PFSK-1 (cell line): ENCODE data around the gene FRG2.

Experiments used
- POLR2AphosphoS5 ChIP-seq: IDR thresholded peaks from 2 replicates; pipeline ENCODE4 v1.6.1; 2012; ENCODE audit warnings: low read depth, mild to moderate bottlenecking, control low read depth, low read length, moderate library complexity
- REST ChIP-seq, 2 experiments: IDR thresholded peaks; 2 replicates each; pipeline versions ENCODE4 v1.6.1 to v1.8.0; 2011 to 2012; ENCODE audit warnings: low read depth in 2 of 2, low read length in 2 of 2, control low read depth in 1 of 2, inconsistent platforms in 1 of 2, mild to moderate bottlenecking in 1 of 2, moderate library complexity in 1 of 2; ENCODE audit not compliant: insufficient read depth in 1 of 2
- SIN3A ChIP-seq: IDR thresholded peaks from 2 replicates; pipeline ENCODE4 v1.6.1; 2012; ENCODE audit warnings: mild to moderate bottlenecking, low read length, moderate library complexity, borderline replicate concordance; ENCODE audit not compliant: insufficient read depth
- TAF1 ChIP-seq: IDR thresholded peaks from 2 replicates; pipeline ENCODE4 v1.6.1; 2012; ENCODE audit warnings: low read length, control low read depth, borderline replicate concordance; ENCODE audit not compliant: insufficient read depth

- TF ChIP-seq POLR2AphosphoS5 (no peak), TAF1 (no peak), SIN3A (no peak), REST (IDR thresholded peaks at IDR 0.05; ENCODE audit: insufficient read depth in 1 of 2, low read depth in 2 of 2, low read length in 2 of 2) (no peak)
These were observed 10.4 kb downstream of the FRG2 start for GRCh38 chr4:190016369-190017289.
